Mesothelial cell of epicardium (in vitro differentiated cells): ENCODE measurements around the gene FIBP. TPM values are rescaled to one million over a fixed set of nuclear protein-coding genes. Genes with fewer than 3 reads are reported as not detected.

ENCODE experiments used
- DNase-seq, 2 experiments: peaks; one replicate each; pipeline ENCODE4 v3.0.0; 2021; ENCODE audit warnings: low spot score in 2 of 2; ENCODE audit not compliant: unreplicated experiment in 2 of 2
- H3K27ac Mint-ChIP-seq: 2 replicates; pipeline ENCODE4 v1.8.0; 2021; ENCODE audit warnings: mixed read lengths
- H3K27me3 Mint-ChIP-seq: 2 replicates; pipeline ENCODE4 v1.8.0; 2021; ENCODE audit warnings: low read depth, mixed read lengths
- H3K36me3 Mint-ChIP-seq: 2 replicates; pipeline ENCODE4 v1.8.0; 2021; ENCODE audit warnings: mixed read lengths
- H3K4me1 Mint-ChIP-seq: 2 replicates; pipeline ENCODE4 v1.8.0; 2021; ENCODE audit warnings: mixed read lengths
- H3K4me3 Mint-ChIP-seq: 2 replicates; pipeline ENCODE4 v1.8.0; 2021; ENCODE audit warnings: mild to moderate bottlenecking, moderate library complexity, mixed read lengths
- H3K9me3 Mint-ChIP-seq: 2 replicates; pipeline ENCODE4 v1.8.0; 2021; ENCODE audit warnings: mixed read lengths
- total RNA-seq: library from RNA; stranded (reverse); gene quantifications from 3 replicates; pipeline ENCODE4 v1.2.1, GENCODE V29; 2021
- TF ChIP-seq, protein P1 (sequence below): fragments of 200-600 bp; sonication (generic); IDR thresholded peaks from one replicate; pipeline ENCODE4 v1.5.0; 2021; ENCODE audit warnings: antibody characterized with exemption; ENCODE audit not compliant: unreplicated experiment

FIBP gene
- total RNA-seq, 1 donor from 2014 or later = 62.9 TPM

DNA sequence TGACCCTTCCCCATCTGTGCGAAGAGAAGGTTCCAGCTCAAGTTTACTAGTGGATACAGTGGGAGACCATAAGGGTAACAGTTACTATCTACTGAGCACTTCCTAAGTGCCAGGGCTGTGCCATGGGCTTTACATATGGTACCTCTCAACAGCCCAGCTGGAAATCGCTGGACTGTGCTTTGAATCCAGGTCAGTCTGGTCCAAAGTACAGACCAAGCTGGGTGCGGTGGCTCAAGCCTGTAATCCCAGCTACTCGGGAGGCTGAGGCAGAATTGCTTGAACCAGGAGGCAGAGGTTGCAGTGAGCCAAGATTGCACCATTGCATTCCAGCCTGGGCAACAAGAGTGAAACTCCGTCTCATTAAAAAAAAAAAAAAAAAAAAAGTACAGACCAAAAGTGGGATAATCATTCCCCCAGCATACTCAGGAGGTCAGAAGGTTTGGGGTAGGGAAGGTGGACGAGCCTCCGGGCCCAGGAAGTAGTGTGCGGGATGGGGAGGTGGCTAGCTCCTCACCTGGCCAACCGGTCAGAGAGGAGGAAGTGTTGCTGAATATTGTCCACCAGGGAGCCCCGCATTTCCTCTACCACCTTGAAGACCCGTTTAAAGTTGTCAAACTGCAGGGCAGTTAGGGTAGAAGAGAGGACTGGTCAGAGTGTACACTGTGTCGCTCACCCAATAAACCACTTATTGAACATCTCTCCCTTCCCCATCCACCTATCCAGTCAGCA, 2.3 kb downstream of the FIBP start:
- Mint-ChIP-seq H3K36me3 (peaks cover 16% of the 10 kb centered on the region), H3K4me1 (peaks cover 40% of the 10 kb centered on the region), H3K27me3 (no peaks in the 10 kb centered on the region), H3K27ac (no peak overlapping the region), H3K4me3 (peak overlapping the region; percentile 97), H3K9me3 (no peaks in the 10 kb centered on the region)
- no peak for DNase-seq
- TF ChIP-seq, protein P1, sequence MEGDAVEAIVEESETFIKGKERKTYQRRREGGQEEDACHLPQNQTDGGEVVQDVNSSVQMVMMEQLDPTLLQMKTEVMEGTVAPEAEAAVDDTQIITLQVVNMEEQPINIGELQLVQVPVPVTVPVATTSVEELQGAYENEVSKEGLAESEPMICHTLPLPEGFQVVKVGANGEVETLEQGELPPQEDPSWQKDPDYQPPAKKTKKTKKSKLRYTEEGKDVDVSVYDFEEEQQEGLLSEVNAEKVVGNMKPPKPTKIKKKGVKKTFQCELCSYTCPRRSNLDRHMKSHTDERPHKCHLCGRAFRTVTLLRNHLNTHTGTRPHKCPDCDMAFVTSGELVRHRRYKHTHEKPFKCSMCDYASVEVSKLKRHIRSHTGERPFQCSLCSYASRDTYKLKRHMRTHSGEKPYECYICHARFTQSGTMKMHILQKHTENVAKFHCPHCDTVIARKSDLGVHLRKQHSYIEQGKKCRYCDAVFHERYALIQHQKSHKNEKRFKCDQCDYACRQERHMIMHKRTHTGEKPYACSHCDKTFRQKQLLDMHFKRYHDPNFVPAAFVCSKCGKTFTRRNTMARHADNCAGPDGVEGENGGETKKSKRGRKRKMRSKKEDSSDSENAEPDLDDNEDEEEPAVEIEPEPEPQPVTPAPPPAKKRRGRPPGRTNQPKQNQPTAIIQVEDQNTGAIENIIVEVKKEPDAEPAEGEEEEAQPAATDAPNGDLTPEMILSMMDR = no peak

- H3K4me3 Mint-ChIP-seq = no peak overlapping the region
- DNase-seq = no peak
- H3K36me3 Mint-ChIP-seq = peaks cover 16% of the 10 kb centered on the region
- H3K9me3 Mint-ChIP-seq = no peaks in the 10 kb centered on the region
- peaks cover 38% of the 10 kb centered on the region for H3K4me1 Mint-ChIP-seq
- TF ChIP-seq, protein P1 = no peak
- no peaks in the 10 kb centered on the region for H3K27me3 Mint-ChIP-seq
- H3K27ac Mint-ChIP-seq = no peak overlapping the region
These were observed 3.0 kb downstream of the FIBP start for GRCh38 chr11:65885231-65885630.

DNA sequence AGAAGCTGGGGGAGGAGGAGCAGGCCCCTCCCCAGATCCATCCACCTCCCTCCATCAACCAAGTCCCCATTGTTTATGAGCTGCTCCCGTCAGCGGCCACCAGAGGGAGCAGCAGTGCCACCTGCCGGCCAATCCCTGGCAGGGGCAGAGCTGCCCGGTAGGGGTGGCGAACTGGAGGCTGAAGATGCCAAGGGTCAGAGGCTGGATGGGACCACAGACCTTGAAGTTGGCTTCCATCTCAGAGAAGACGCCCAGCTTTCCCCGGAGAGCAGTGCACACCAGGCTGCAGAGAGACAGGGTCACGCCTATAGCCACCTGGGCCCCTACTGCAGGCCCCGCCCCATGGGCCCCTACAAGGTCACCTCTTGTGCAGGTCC, 3.6 kb downstream of the FIBP start:
- Mint-ChIP-seq H3K9me3 (no peaks in the 10 kb centered on the region), H3K36me3 (peaks cover 16% of the 10 kb centered on the region), H3K27ac (peak overlapping the region; percentile 47), H3K4me3 (no peak overlapping the region), H3K27me3 (no peaks in the 10 kb centered on the region), H3K4me1 (peaks cover 33% of the 10 kb centered on the region)
- peak; percentile 58 to 81 for DNase-seq
- TF ChIP-seq, protein P1 = peak; percentile 96

GRCh38 chr11:65883786-65884715, 4.2 kb downstream of the FIBP start:
- H3K4me3 Mint-ChIP-seq = no peak overlapping the region
- H3K9me3 Mint-ChIP-seq = no peaks in the 10 kb centered on the region
- TF ChIP-seq, protein P1 = no peak
- DNase-seq = peak in 1 of 2 experiments; percentile 16
- peaks cover 16% of the 10 kb centered on the region for H3K36me3 Mint-ChIP-seq
- no peaks in the 10 kb centered on the region for H3K27me3 Mint-ChIP-seq
- H3K4me1 Mint-ChIP-seq = peaks cover 27% of the 10 kb centered on the region
- H3K27ac Mint-ChIP-seq = no peak overlapping the region

DNA sequence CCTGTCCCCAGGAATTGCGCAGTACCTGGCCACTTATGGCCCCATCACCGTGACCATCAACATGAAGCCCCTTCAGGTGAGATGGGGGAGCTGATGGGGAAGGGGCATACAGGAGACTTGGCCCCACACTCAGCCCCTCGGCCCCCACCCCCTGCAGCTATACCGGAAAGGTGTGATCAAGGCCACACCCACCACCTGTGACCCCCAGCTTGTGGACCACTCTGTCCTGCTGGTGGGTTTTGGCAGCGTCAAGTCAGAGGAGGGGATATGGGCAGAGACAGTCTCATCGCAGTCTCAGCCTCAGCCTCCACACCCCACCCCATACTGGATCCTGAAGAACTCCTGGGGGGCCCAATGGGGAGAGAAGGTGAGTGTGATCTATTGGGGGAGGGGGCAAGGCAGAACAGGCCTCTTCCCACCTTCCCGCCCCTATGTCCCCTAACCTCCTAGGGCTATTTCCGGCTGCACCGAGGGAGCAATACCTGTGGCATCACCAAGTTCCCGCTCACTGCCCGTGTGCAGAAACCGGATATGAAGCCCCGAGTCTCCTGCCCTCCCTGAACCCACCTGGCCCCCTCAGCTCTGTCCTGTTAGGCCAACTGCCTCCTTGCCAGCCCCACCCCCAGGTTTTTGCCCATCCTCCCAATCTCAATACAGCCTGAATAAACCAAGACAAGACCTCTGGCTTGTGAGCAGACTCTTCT, 5.1 kb downstream of the FIBP start:
- H3K27ac Mint-ChIP-seq = no peak overlapping the region
- TF ChIP-seq, protein P1 = no peak
- H3K27me3 Mint-ChIP-seq = no peaks in the 10 kb centered on the region
- H3K4me3 Mint-ChIP-seq = no peak overlapping the region
- H3K36me3 Mint-ChIP-seq = peaks cover 16% of the 10 kb centered on the region
- H3K4me1 Mint-ChIP-seq = peaks cover 21% of the 10 kb centered on the region
- DNase-seq = peak in 1 of 2 experiments; percentile 8
- H3K9me3 Mint-ChIP-seq = no peaks in the 10 kb centered on the region
